SK-N-SH (cell line): ENCODE measurements around the gene NFASC.

Experiments
- FOXJ3 ChIP-seq: sonication (generic); formaldehyde crosslinking; IDR thresholded peaks from 2 replicates; pipeline ENCODE4 v1.5.1; 2020; ENCODE audit warnings: mild to moderate bottlenecking, missing genetic modification reagents
- FOXM1 ChIP-seq: IDR thresholded peaks from 2 replicates; pipeline ENCODE4 v1.4.0; 2012; ENCODE audit warnings: low read depth, mild to moderate bottlenecking
- JUND ChIP-seq: IDR thresholded peaks from 2 replicates; pipeline ENCODE4 v1.4.0; 2012
- MAX ChIP-seq: IDR thresholded peaks from 2 replicates; pipeline ENCODE4 v1.4.0; 2012; ENCODE audit warnings: low read depth
- MXI1 ChIP-seq: IDR thresholded peaks from 2 replicates; pipeline ENCODE4 v1.6.1; 2012; ENCODE audit warnings: mild to moderate bottlenecking, low read depth, low read length, improper control_type of control experiment
- NRF1 ChIP-seq: IDR thresholded peaks from 2 replicates; pipeline ENCODE4 v1.6.1; 2012; ENCODE audit warnings: low read depth, mild to moderate bottlenecking, low read length
- POLR2AphosphoS5 ChIP-seq: IDR thresholded peaks from 2 replicates; pipeline ENCODE4 v1.6.1; 2012; ENCODE audit warnings: low read depth, low read length
- RFX5 ChIP-seq: IDR thresholded peaks from 2 replicates; pipeline ENCODE4 v1.6.1; 2012; ENCODE audit warnings: mild to moderate bottlenecking, improper control_type of control experiment, low read length
- SIN3A ChIP-seq: IDR thresholded peaks from 2 replicates; pipeline ENCODE4 v1.6.1; 2012; ENCODE audit warnings: low read depth, mild to moderate bottlenecking, low read length, moderate library complexity, borderline replicate concordance
- YY1 ChIP-seq: IDR thresholded peaks from 2 replicates; pipeline ENCODE4 v1.4.0; 2012; ENCODE audit warnings: low read depth, mild to moderate bottlenecking
- TF ChIP-seq, protein P1 (sequence below): fragments of 200-600 bp; sonication (generic); IDR thresholded peaks from 2 replicates; pipeline ENCODE4 v1.6.1; 2017; ENCODE audit warnings: antibody characterized with exemption, mild to moderate bottlenecking, moderate library complexity
- TF ChIP-seq, protein P2 (sequence below): IDR thresholded peaks from 2 replicates; pipeline ENCODE4 v1.4.0; 2012; ENCODE audit warnings: low read depth, borderline replicate concordance

DNA sequence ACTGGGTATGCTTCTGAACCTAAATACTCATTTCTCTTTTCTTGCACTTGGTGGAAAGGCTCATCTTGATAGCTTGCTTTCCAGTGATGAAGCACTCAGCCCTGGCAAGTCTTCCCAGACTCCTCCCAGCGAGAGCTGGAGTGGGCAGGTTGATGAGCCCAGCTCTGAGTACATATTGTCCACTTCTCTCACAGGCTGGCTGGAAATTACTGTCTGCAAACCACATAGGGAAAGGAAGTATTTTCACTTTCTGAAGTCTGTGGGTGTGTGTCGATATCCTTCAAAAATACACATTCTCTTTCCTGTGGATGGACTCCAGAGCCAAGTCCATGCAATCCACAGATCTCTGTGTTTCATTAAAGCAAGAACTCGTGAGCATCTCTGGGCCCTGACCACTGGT, 133.7 kb downstream of the NFASC start:
- TF ChIP-seq YY1 (no peak), JUND (no peak), SIN3A (no peak), RFX5 (no peak), POLR2AphosphoS5 (no peak), NRF1 (no peak), MAX (no peak), FOXJ3 (CRISPR knock-in tag) (no peak), MXI1 (no peak), FOXM1 (no peak)
- TF ChIP-seq, protein P1, sequence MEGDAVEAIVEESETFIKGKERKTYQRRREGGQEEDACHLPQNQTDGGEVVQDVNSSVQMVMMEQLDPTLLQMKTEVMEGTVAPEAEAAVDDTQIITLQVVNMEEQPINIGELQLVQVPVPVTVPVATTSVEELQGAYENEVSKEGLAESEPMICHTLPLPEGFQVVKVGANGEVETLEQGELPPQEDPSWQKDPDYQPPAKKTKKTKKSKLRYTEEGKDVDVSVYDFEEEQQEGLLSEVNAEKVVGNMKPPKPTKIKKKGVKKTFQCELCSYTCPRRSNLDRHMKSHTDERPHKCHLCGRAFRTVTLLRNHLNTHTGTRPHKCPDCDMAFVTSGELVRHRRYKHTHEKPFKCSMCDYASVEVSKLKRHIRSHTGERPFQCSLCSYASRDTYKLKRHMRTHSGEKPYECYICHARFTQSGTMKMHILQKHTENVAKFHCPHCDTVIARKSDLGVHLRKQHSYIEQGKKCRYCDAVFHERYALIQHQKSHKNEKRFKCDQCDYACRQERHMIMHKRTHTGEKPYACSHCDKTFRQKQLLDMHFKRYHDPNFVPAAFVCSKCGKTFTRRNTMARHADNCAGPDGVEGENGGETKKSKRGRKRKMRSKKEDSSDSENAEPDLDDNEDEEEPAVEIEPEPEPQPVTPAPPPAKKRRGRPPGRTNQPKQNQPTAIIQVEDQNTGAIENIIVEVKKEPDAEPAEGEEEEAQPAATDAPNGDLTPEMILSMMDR = no peak
- TF ChIP-seq, protein P2, sequence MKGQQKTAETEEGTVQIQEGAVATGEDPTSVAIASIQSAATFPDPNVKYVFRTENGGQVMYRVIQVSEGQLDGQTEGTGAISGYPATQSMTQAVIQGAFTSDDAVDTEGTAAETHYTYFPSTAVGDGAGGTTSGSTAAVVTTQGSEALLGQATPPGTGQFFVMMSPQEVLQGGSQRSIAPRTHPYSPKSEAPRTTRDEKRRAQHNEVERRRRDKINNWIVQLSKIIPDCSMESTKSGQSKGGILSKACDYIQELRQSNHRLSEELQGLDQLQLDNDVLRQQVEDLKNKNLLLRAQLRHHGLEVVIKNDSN = no peak
